ENCODE results near the gene KCNH5.

Gene KCNH5

GRCh38 chr14:62697461-62697860, 347.8 kb downstream of the KCNH5 start:
- CTCF ChIA-PET: no interaction called here
- no peak for DNase-seq (ENCODE audit: low spot score)

DNA sequence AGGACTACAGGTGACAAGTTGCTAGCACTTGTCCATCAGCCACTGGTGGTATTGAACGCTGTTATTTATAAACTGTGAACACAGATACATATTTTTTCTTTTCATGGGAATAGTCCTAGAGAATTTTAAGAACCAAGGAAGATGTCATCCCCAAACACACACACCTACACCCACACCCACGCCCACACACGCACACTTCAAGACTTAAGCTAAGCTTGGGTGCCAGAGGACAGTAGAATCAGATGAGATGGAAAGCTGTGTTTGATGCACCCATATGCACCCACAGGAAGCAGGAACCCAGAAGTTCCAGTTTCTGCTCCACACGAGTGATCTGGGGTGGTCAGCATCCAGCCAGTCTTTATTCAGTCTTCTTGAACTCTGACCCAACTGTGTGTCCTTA, 348.3 kb downstream of the KCNH5 start:
- no peak for DNase-seq (ENCODE audit: low spot score)
- CTCF ChIA-PET: interaction anchor here (0.9 kb wide), 1 partner anchor 15 kb away, joined by 4 read pairs; no protein-coding TSS in a partner anchor
- H3K27ac ChIP-seq: no peak overlapping the region
- POLR2A ChIA-PET (ENCODE audit: low non-redundant PET): no interaction called here
- TF ChIP-seq, protein P1, sequence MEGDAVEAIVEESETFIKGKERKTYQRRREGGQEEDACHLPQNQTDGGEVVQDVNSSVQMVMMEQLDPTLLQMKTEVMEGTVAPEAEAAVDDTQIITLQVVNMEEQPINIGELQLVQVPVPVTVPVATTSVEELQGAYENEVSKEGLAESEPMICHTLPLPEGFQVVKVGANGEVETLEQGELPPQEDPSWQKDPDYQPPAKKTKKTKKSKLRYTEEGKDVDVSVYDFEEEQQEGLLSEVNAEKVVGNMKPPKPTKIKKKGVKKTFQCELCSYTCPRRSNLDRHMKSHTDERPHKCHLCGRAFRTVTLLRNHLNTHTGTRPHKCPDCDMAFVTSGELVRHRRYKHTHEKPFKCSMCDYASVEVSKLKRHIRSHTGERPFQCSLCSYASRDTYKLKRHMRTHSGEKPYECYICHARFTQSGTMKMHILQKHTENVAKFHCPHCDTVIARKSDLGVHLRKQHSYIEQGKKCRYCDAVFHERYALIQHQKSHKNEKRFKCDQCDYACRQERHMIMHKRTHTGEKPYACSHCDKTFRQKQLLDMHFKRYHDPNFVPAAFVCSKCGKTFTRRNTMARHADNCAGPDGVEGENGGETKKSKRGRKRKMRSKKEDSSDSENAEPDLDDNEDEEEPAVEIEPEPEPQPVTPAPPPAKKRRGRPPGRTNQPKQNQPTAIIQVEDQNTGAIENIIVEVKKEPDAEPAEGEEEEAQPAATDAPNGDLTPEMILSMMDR (conservative IDR thresholded peaks at IDR 0.05; ENCODE audit: low read depth): no peak

More at GRCh38 chr14:62697461-62697860, 347.8 kb downstream of the KCNH5 start:
- TF ChIP-seq, protein P1 (conservative IDR thresholded peaks at IDR 0.05; ENCODE audit: low read depth): no peak
- POLR2A ChIA-PET (ENCODE audit: low non-redundant PET): no interaction called here
- no peak overlapping the region for H3K27ac ChIP-seq

DNA sequence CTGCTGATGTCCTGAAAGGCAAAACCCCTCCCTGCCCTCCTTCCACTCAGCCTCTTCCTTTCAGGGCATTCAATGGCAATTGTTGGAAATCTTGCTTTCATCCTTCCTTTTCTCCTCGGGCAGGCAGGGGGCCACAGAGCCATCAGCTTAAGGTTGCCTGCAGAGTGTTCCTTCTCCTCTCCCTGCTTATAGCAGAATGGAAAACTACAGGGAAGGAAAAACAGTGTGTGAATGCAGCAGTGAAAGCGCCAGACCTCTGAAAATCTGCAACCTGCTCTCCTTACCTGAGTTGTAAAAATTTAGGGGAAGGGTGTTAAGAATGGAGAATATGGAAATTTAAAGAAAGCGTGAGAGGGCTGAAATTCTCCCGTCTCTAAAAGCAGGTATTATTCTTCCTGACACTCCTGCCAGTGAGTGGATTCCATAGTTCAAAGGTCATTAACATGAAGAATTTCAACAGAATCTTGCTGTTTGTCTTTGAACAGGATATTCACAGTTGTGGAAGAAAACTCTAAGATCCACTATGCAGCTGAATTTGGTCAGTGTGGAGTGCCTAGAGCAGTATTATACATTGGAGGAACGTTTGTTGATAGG, 348.8 kb downstream of the KCNH5 start:
- no peak for DNase-seq (ENCODE audit: low spot score)
- TF ChIP-seq, protein P1 (conservative IDR thresholded peaks at IDR 0.05; ENCODE audit: low read depth): no peak
- ChIA-PET CTCF (interaction anchor here (0.9 kb wide), 1 partner anchor 15 kb away, joined by 4 read pairs; no protein-coding TSS in a partner anchor), POLR2A (ENCODE audit: low non-redundant PET) (no interaction called here)
- H3K27ac ChIP-seq: no peak overlapping the region

DNA sequence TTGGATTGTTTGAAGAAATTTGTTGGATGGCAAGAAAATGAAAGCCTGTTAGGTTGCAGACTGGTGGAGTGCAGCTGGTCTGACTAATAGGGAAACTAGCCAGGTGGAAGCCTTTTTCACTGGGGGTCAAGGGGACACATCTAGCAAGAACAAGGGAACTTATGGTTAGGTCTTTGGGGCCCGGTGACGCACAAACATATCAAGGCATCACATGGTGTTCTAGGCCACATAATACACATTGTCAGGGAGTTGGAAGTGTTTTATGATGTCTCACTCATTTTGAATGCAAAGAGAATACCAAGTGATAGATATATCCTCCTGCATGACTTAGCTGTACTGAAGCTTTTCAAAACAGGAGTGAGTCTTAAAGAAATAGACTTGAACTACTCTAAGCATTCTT, 351.2 kb downstream of the KCNH5 start:
- CTCF ChIA-PET: no interaction called here
- POLR2A ChIA-PET (ENCODE audit: low non-redundant PET): no interaction called here
- peak overlapping the region; percentile 75 for H3K27ac ChIP-seq
- TF ChIP-seq, protein P1 (conservative IDR thresholded peaks at IDR 0.05; ENCODE audit: low read depth): no peak
- DNase-seq (ENCODE audit: low spot score): peak; percentile 59

DNA sequence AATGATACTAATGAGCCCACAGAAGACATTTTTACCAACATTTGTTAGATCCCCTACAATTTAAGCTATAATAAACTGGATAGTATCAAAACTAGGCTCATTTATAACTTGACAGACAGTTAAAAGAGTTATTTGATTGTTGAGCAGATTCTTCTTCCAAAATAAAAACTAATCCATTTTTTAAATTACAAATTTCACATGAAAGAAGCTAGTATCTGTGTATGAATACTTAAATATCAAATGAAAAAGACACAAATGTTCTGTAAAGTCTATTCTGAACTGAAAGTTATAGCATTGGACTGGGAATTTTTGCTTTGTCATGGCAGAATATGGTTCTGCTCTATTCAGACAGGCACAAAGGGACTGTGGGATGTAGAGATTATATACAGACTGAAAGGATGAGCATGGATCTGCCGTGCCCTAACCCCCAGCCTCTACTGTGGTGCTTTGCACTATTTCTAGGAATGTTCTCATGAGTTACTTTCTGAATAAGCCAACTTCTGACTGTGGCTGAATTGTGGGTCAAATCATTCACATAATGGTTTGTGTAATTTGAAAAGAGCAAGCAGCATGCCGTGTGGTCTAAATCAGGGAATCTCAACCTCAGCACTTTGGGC, 352.7 kb downstream of the KCNH5 start:
- TF ChIP-seq, protein P1 (conservative IDR thresholded peaks at IDR 0.05; ENCODE audit: low read depth): no peak
- no peak overlapping the region for H3K27ac ChIP-seq
- DNase-seq (ENCODE audit: low spot score): no peak
- CTCF ChIA-PET: interaction anchor here (0.6 kb wide), 1 partner anchor 52 kb away, joined by 4 read pairs; no protein-coding TSS in a partner anchor
- POLR2A ChIA-PET (ENCODE audit: low non-redundant PET): no interaction called here

- peak; percentile 82 for DNase-seq (ENCODE audit: low spot score)
- no peak overlapping the region for H3K27ac ChIP-seq
- ChIA-PET POLR2A (ENCODE audit: low non-redundant PET) (no interaction called here), CTCF (interaction anchor here (0.6 kb wide), 2 partner anchors 49 to 53 kb away, joined by 4 read pairs; no protein-coding TSS in a partner anchor)
- TF ChIP-seq, protein P1 (conservative IDR thresholded peaks at IDR 0.05; ENCODE audit: low read depth): no peak
These were observed 353.4 kb downstream of the KCNH5 start for GRCh38 chr14:62691647-62692489.
